GM18498 (cell line): Measurements from ENCODE around the gene ZNF281.
"Not testable (repeated sequence)": the region's sequence is repeated elsewhere in the genome, so short reads cannot be mapped to it uniquely, and the experiment has no call there.

ENCODE experiments used
- ATAC-seq: cut with Tn5 transposase; IDR thresholded peaks from one replicate; pipeline ENCODE4 v1.9.1; 2021; ENCODE audit warnings: mild to moderate bottlenecking, moderate library complexity; ENCODE audit not compliant: unreplicated experiment

Gene ZNF281

DNA sequence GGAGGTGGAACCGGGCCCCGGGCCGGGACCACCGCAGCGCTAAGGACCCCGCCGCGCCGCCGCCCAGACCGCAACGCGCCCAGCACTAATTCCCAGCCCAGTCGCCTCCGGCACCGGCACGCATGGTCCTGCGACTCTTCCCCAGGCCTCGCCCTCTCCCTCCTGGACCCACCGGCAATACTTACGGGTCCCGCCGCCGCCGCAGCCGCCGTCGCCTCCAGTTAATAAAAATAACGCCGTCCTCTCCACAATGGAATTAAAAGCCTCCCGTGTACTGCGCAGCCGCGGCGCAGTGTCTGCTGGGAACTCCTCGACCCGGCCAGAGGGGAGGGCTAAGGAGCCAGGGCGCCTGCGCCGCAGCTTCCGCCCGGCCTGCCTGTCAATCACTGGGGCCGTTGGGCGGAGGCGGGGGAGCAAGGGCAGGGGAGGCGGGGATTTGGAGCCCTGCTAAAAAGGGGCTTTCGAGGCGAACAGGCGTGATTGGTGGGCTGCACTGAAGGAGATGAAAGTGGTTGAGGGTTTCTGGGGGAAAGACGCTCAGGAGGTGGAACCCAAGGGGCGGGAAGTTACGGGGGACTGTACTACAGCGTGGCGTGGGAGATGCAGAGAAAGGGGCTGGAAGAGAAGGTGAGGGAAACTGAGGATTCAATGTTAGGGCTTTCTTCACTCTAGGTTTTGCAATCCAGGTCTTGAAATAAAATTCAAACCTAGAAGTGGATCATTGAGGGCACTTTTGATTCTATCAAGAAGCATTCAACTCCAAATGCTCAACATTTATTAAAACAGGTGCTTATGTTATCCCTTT lies at the start of gene ZNF281:
Gene ZNF281, minus strand, starts transcription at position 276 of the 805 bp plus-strand sequence. CDS start 331 bp downstream, outside the sequence.
- peak; percentile 97 for ATAC-seq

- no peak for ATAC-seq
Observed at GRCh38 chr1:200458780-200459179, 48.9 kb upstream of the ZNF281 start.

DNA sequence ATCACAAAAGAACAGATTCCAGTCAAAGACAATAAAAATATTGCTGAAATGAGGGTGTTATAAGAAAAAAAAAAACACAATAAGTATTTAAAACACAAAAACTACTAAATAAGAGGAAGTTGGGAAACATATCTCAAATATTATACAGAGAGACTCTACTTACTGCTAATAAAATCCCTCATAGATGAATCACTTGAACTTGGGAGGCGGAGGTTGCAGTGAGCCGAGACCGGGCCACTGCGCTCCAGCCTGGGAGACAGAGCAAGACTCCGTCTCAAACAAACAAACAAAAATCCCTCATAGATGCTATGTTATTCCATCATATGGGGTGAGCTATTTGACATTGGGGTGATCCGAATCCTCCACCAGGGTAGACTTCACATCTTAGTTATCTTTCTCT lies 48.0 kb upstream of the ZNF281 start:
- no peak for ATAC-seq

- ATAC-seq: no peak
Observed at GRCh38 chr1:200454425-200454824, 44.6 kb upstream of the ZNF281 start.

- ATAC-seq: no peak
Observed at GRCh38 chr1:200453553-200453905, 43.7 kb upstream of the ZNF281 start.

- no peak for ATAC-seq
Observed at GRCh38 chr1:200452850-200453552, 43.2 kb upstream of the ZNF281 start.

GRCh38 chr1:200448034-200448762 lies 38.4 kb upstream of the ZNF281 start:
- ATAC-seq: peak; percentile 80

GRCh38 chr1:200445213-200445612 lies 35.4 kb upstream of the ZNF281 start:
- ATAC-seq: no peak

DNA sequence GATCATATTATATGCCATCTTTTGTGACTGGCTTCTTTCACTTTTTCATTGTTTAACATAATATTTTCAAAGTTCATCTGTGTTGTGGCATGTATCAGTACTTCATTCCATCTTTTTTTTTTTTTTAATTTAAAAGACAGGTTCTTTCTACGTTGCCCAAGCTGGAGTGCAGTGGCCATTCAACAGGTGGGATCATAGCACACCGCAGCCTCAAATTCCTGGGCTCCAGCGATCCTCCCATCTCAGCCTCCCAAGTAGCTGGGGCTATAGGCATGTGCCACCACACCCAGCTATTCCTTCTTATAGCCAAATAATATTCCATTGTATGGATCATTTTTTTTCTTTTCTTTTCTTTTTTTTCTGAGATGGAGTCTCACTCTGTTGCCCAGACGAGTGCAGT lies 34.6 kb upstream of the ZNF281 start:
- ATAC-seq: no peak

DNA sequence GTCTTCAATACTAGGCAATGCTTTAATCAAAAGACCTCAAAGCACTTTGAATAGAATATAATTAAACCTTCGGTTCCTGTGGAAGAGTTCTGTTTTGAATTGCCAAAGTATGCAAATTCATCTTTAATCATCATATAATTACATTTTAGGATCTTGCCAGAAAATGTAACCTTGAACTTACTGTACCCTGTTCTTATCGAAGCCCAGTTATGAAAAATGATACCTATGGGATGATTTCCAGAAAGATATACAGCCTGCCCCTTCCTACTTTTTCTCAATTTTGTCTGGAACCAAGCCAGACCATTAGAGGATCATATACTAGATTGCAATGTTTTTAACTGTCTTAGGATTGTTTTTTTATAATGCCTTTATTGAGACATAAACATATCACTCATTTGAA lies 34.0 kb upstream of the ZNF281 start:
- no peak for ATAC-seq

DNA sequence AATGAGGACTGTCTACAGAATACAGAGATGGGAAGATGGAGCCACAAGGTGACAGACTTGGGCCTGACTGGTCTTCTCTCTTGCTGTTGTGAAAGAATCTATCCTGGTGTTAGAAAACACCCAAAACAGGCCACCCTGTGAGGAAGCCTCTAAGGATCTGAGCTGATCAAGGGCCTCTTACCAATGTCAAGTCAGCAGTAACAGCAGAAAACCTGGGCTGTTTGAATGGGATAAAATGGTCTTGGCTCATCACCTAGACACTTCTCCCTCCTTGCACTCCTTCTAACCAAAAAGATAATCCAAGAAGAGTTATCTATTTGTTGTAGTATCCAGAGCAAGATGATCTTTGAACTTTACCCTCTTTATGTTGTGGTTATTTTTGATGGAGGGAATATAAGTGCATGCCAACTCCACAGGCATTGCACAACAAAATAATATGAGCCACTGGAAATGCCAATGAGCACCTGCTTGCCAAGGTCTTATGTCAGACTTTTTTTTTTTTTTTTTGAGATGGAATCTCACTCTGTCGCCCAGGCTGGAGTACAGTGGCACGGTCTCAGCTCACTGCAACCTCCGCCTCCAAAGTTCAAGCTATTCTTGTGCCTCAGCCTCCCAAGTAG lies 32.8 kb upstream of the ZNF281 start:
- ATAC-seq: no peak

DNA sequence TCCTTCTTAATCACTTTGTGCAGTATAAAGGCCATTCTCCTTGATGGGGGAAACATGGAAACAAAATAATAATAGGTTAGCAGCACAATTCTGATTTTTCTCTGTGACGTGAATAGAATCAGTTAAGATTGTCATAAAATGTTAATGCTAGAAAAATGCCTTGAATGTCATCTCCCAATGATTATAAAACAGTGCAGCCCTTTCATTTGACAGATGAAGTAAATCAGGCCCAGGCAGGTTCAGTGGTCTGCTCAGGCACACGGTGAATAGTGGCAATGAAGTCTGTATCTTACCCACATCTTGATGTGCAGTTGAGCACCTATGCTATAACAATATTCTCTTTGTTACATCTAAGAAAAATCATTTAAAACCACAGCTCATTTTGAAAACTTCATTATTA lies 32.2 kb upstream of the ZNF281 start:
- ATAC-seq: no peak

DNA sequence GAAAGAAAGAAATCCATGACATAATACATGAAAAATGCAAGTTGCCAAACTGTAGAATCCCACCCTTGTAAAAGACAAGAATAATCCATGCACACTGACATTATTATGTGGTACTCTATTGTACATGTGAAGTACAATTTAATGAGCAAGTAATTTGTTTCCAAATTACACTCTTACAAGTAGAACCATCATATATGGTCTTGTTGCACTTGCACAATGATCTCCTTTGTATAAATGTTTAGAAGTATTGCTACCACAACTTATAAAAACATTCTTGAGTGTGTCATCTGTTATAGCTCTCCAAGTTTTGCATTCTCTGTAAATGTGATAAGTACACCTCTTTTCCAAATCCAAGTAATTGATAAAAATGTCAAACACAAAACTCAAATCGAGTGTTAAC lies 29.1 kb upstream of the ZNF281 start:
- ATAC-seq: no peak

DNA sequence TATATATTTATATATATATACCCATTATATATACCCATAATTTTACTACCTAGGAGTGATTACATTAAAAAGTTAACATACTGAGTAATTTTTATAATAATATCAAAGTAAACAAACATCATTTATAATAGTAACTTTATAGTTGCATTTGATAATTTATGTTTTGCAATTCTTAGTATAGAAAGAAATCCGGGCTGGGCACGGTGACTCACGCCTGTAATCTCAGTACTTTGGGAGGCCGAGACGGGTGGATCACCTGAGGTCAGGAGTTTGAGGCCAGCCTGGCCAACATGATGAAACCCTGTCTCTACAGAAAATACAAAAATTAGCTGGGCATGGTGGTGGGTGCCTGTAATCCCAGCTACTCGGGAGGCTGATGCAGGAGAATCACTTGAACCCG lies 28.6 kb upstream of the ZNF281 start:
- ATAC-seq: not testable (repeated sequence)

GRCh38 chr1:200437556-200438203 lies 27.8 kb upstream of the ZNF281 start:
- ATAC-seq: peak; percentile 87

GRCh38 chr1:200437088-200437487 lies 27.3 kb upstream of the ZNF281 start:
- ATAC-seq: no peak

DNA sequence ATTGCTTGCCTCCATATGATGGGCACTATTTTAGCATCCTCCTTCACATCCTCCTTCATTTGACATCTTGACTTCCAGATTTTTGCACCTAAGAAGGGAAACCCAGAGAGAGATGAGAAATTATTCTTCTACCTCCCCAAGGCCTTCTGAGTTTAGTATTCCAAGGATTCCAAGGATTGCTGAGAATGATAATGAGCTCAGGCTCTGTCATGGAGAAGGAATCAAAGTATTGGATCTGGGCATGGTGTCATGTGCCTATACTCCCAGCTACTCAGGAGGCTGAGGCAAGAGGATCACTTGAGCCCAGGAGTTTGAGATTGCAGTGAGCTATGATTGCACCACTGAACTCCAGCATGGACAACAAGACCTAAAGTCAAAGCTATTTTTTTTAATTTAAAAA lies 26.6 kb upstream of the ZNF281 start:
- ATAC-seq: no peak

DNA sequence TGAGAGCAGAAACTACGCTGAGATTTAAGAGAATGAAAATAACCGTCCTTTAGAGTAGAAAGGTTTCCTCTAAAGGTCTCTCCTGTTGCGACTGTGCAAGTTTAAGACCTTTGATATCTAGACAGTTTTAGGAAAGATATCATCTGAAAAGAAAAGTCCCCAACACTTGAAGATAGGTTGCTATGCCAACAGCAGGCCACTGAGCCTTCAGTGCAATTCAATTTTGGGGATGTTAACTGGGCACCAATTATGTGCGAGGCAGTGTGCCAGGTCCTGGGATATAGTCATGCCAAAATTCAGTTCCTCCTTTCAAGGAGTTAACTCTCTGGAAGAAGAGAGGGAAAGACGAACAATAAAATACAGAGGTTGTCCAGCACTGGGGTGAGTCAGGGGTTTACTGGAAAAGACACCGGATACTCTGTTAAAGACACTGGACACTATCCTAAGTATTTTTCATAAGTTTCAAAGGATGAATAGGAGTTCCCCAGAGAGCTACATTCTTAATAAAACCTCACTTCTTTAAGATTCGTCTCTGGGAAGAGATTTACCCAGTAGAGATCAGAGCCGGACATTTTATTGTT lies 25.5 kb upstream of the ZNF281 start:
- no peak for ATAC-seq

GRCh38 chr1:200433586-200433985 lies 23.8 kb upstream of the ZNF281 start:
- no peak for ATAC-seq

GRCh38 chr1:200432586-200432985 lies 22.8 kb upstream of the ZNF281 start:
- no peak for ATAC-seq
